GM19397 (cell line): Measurements from ENCODE around the gene TACC3.

Source experiments
- ATAC-seq: cut with Tn5 transposase; IDR thresholded peaks from one replicate; pipeline ENCODE4 v1.9.1; 2021; ENCODE audit warnings: mild to moderate bottlenecking, moderate library complexity; ENCODE audit not compliant: unreplicated experiment

The TACC3 gene

GRCh38 chr4:1771555-1772305 is 50.4 kb downstream of the TACC3 start:
- no peak for ATAC-seq

- no peak for ATAC-seq
These were observed 51.7 kb downstream of the TACC3 start for GRCh38 chr4:1772853-1773538.

DNA sequence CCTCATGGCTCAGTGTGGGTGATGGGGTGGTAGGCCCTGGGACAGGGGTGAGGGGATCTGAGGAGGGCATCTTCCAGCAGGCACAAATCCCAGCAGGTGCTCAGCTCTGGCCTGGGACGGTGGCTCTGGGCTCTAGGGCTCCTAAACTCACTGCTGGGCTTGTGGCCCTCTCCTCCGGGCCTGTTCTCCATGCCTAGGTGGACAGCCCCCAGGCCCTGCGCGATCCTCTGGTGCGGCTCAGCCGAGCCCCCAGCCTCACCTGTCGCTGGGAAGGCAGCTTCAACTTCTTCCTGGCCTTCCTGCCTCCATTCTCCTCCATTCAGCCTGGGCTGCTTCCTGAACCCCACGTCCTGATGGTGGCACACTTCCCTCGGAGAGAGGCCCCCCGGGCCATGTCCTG is 52.4 kb downstream of the TACC3 start:
- no peak for ATAC-seq

DNA sequence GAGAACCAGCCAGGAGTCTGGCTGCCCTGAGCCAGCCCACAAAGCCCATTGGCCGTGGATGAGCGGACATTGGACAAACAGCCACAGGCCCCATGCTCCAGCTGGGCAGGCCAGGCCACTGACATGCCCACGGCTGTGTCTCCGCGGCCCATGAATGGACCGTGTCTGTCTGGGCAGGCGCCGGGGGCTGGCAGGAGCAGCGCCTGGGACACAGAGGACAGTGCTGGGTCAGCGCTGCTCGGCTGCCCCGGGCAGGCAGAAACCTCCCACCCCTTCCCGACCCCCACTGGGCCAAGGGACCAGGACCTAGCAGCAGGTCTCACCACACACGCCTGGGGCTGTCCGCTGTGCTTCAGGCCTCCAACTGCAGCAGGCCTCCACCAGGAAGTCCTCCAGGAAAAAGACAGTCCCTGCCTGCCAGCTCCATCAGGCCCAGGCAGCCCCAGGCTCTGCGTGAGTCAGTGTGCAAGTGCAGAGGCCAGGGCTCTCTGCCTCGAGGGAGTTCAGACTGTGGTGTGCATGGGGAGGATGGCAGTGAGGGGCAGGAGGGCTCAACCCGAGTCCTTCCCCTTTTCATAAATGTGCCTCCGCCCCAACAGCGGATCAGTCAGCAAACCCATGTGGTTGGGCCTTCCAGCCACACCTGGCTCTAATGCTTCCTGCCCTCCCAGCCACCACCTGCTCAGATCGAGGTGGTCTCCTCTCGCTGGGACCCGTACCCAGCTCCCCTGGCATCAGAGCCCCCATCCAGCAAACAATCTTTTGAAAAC is 54.6 kb downstream of the TACC3 start:
- ATAC-seq, result no peak

- no peak for ATAC-seq
These were observed 55.3 kb downstream of the TACC3 start for GRCh38 chr4:1776521-1777161.

- no peak for ATAC-seq
These were observed 56.7 kb downstream of the TACC3 start for GRCh38 chr4:1777822-1778641.

DNA sequence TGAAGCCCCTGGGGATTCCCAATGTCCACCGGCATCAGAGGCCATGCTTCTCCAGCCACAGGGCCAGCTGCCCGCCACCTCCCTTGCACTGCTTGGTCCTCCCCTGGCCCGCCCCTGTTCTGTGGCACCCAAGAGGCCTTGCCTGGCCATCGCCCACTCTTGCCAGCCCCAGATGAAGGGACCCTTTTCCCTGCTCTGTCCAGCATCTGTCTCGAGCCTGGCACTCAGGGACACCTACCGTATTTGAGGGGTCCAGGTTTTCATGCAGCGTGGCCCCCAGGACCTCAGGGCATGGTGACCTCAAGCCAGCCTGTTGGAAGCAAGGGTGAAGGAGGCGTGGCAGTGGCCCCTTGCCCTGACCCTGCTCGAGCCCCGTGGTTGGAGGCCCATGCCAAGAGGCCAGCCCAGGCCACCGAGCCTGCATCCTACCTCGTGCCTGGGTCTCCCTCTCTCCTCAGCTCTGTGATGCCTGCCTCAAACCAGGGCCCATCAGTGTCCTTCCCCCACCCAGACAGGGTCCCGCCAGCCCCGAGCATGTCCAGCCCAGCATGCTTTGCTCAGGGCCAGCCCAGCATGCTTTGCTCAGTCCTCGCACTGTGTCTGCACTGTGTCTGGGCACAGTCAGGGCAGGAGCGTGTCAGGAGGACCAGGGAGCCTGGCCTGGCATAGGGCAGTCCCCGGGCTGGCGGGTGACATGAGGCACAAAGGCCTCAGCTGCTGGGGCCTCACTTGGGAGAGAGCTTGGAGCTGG is 57.5 kb downstream of the TACC3 start:
- ATAC-seq, result no peak

- ATAC-seq, result no peak
These were observed 58.5 kb downstream of the TACC3 start for GRCh38 chr4:1779588-1780382.

GRCh38 chr4:1780435-1780834 is 59.1 kb downstream of the TACC3 start:
- ATAC-seq, result no peak

GRCh38 chr4:1783015-1783414 is 61.7 kb downstream of the TACC3 start:
- ATAC-seq, result no peak

- no peak for ATAC-seq
These were observed 62.6 kb downstream of the TACC3 start for GRCh38 chr4:1783970-1784369.

- no peak for ATAC-seq
These were observed 63.1 kb downstream of the TACC3 start for GRCh38 chr4:1784395-1784788.

DNA sequence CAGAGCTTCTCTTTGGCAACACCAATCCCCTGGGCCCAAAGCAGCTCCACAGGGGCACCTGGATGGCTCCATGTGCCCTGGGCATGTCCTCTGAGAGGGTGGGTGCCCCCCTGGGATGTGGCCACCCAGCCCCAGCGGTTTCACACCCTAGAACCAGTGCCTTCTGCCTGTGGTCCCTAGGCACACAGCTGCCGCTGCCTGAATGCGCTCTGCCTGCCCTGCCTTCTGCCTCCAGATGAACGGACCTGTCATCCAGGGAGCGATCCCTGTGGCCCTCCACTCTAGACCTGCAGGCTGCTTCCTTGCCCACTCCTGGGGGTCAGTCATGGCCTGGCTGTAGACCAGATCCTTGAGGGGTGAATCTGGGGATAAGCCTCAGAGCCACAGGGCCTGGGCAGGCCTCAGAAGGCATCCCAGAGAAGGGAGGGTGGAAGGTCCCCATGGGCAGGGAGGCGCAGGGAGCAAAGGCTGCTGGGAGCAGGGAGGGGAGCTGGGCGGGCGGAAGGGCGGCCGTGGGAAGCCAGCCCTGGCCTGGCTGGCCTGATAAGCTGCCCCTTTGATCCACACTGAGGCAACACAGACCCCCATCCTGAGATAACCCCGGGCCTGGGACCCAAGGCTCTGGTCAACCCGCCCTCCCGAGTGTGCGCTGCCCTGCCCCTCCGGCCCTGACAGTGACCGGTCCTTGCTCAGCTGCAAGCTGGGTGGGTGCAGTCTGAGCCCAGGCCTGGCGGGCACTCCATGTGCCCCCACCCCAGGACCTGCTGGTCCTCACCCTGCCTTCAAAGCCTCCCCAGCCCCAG is 63.7 kb downstream of the TACC3 start:
- ATAC-seq, result no peak

DNA sequence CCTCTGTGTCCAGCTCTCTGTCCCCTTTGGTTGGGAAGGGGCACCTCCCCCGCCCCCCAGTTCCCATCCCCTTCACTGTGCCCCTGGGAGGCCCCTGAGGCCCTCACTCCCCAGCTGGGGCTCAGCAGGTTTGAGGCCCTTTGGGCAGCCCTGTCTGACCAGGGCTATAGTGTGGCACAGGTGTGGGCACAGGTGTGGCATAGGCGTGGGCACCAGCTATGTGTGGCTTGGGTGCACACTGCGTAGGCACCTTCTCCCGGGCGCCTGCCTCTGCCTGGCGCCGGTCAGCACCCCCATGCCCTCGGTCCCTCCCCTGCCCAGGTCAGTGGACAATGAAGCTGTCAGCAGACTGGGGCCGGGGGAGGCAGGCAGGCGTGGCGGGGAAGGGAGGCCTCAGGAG is 64.3 kb downstream of the TACC3 start:
- no peak for ATAC-seq

DNA sequence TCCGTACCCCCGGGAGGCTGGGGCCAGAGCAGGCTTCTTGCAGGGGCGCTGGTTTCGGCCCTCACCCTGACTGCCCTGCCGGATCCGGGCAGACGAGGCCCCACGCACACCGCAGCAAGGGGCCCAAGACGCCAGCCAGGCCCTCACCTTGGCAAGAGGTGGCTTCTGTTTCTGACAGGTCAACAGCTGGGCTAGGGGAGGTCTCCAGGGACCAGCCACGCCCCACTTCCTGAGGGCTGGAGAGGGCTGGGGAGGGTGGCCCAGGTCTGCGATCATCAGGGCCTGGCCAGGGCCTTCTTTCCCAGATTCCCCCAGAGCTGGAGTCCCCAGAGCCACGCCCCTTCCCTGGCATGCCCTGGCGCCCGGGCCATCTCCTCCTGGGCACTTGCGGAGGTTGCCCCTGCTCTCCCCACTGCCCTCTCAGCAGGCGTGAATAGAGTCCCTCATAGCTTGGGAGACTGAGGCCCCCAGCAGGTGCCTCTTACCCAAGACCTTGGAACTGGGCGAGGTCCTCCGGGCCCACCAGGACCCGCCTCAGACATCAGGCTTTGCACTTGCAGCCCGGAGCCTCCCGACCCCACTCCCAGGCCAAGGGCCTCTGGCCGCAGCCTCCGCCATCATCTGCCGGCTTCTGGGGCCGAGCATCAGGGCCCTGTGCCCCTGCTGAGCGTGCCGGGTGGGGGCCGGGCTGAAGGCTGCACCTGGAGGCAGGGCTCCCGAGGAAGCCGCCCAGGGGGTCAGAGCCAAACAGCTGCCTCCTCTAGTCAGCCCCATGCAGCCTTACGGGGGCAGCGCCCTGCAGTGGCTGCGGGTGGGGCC is 65.4 kb downstream of the TACC3 start:
- ATAC-seq, result no peak

DNA sequence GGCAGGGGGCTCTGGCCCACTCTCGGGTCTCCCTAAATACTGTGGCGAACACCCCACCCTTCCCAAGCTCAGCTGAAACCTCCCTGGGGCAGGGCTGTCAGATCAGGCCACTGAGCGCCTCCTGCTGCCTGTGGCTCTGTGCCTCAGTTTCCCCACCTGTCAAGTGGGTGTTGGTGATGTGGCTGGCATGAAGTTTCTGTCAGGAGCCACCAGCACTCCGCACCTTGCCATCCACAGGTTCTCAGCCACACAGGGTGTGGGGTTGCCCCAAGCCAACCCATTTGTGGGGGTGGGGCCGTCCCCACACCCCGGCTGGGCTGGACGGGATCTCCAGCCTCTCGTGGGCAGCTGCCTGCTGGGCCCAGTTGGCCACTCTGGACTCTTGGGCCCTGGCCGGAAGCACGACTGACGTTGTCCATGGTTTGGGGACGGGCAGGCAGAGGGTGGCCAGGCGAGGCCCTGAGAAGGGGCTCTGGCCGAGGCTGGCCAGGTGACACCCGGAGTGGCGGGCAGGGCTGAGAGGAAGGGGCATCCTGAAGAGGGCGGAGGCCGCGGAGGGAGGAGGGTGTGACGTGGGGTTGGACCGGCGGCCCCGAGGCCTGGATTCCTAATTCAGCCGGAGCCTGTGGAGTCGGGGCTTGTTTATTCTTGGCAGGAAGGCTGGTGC is 66.2 kb downstream of the TACC3 start:
- ATAC-seq, result no peak
